Gastrocnemius medialis (tissue), 4 donors: ENCODE measurements around the gene FNTB.

Experiments used
- CTCF ChIP-seq, 5 experiments: fragments of 450-650 bp in 3 of 5; fragments of 200-600 bp in 2 of 5; sonication (generic) in 2 of 5; IDR thresholded peaks in 4 of 5; conservative IDR thresholded peaks in 1 of 5; 1 replicate in 4 of 5; 2 replicates in 1 of 5; pipeline ENCODE4 v1.5.1; 2016 to 2019; ENCODE audit warnings: antibody characterized with exemption in 5 of 5, mild to moderate bottlenecking in 3 of 5, moderate library complexity in 3 of 5
- POLR2A ChIP-seq, 2 donors: fragments of 450-650 bp; IDR thresholded peaks; one replicate each; pipeline ENCODE4 v1.6.1; 2017; ENCODE audit warnings: antibody characterized with exemption in 2 of 2, mild to moderate bottlenecking in 2 of 2, moderate library complexity in 2 of 2

- TF ChIP-seq CTCF (IDR thresholded peaks at IDR 0.05 in 4 of 5, conservative IDR thresholded peaks at IDR 0.05 in 1 of 5) (no peak), POLR2A (IDR thresholded peaks at IDR 0.05) (no peak)
These were observed 123.8 kb downstream of the FNTB start for GRCh38 chr14:65110525-65110924.
